NCI-H1092 treated with DMSO at 0.1 percent for 48 hours (cell line): ENCODE measurements around the gene SORCS2.

Source experiments
- DNase-seq: peaks from one replicate; lab custom pipeline; 2025; lab: John Stamatoyannopoulos, UW

The SORCS2 gene

GRCh38 chr4:7637139-7637538 is 444.8 kb downstream of the SORCS2 start:
- DNase-seq, result no peak

- no peak for DNase-seq
Measured at GRCh38 chr4:7637971-7638370, 445.6 kb downstream of the SORCS2 start.

- no peak for DNase-seq
Measured at GRCh38 chr4:7638489-7638888, 446.2 kb downstream of the SORCS2 start.

- no peak for DNase-seq
Measured at GRCh38 chr4:7638984-7639789, 446.8 kb downstream of the SORCS2 start.

GRCh38 chr4:7640136-7640535 is 447.8 kb downstream of the SORCS2 start:
- no peak for DNase-seq

GRCh38 chr4:7641712-7642111 is 449.4 kb downstream of the SORCS2 start:
- no peak for DNase-seq

GRCh38 chr4:7642741-7643458 is 450.6 kb downstream of the SORCS2 start:
- no peak for DNase-seq

- no peak for DNase-seq
Measured at GRCh38 chr4:7645158-7645557, 452.8 kb downstream of the SORCS2 start.

- DNase-seq, result no peak
Measured at GRCh38 chr4:7645956-7646355, 453.6 kb downstream of the SORCS2 start.

GRCh38 chr4:7646384-7647061 is 454.2 kb downstream of the SORCS2 start:
- no peak for DNase-seq

- DNase-seq, result no peak
Measured at GRCh38 chr4:7647186-7647585, 454.8 kb downstream of the SORCS2 start.

GRCh38 chr4:7647600-7648543 is 455.5 kb downstream of the SORCS2 start:
- no peak for DNase-seq

- DNase-seq, result no peak
Measured at GRCh38 chr4:7648544-7649395, 456.4 kb downstream of the SORCS2 start.

- no peak for DNase-seq
Measured at GRCh38 chr4:7649411-7649740, 457.0 kb downstream of the SORCS2 start.

GRCh38 chr4:7649741-7650531 is 457.6 kb downstream of the SORCS2 start:
- no peak for DNase-seq

GRCh38 chr4:7650606-7651385 is 458.5 kb downstream of the SORCS2 start:
- no peak for DNase-seq

- DNase-seq, result peak; percentile 8
Measured at GRCh38 chr4:7651461-7651921, 459.2 kb downstream of the SORCS2 start.

GRCh38 chr4:7652006-7652405 is 459.7 kb downstream of the SORCS2 start:
- DNase-seq, result no peak

GRCh38 chr4:7652451-7652881 is 460.1 kb downstream of the SORCS2 start:
- DNase-seq, result no peak
